Hypothalamus (tissue), 51 donors: ENCODE measurements around the gene TMEM182.

Source experiments
- DNase-seq, 51 donors: peaks; one replicate each; lab custom pipeline; 2025; lab: John Stamatoyannopoulos, UW

Gene TMEM182

DNA sequence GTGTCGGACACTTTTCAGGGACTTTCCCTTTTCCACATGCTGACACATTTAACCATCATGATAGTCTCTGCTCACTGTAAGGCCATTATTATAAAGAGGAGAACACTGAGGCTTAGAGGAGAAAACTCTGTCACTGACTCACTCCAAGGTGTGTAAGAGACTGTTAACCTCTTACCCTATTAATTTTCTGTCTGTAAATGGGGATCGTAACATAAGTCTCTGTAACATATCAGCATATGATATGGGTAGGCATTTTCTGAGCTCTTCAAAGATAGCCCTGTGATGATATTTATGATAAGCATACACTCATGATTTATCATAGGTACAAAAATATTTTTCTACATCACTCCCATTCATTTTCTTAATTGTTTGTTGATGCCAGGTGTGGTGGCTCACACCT lies 36.4 kb downstream of the TMEM182 start:
- no peak for DNase-seq

- DNase-seq = no peak
Observed at GRCh38 chr2:102801098-102801718, 39.4 kb downstream of the TMEM182 start.

DNA sequence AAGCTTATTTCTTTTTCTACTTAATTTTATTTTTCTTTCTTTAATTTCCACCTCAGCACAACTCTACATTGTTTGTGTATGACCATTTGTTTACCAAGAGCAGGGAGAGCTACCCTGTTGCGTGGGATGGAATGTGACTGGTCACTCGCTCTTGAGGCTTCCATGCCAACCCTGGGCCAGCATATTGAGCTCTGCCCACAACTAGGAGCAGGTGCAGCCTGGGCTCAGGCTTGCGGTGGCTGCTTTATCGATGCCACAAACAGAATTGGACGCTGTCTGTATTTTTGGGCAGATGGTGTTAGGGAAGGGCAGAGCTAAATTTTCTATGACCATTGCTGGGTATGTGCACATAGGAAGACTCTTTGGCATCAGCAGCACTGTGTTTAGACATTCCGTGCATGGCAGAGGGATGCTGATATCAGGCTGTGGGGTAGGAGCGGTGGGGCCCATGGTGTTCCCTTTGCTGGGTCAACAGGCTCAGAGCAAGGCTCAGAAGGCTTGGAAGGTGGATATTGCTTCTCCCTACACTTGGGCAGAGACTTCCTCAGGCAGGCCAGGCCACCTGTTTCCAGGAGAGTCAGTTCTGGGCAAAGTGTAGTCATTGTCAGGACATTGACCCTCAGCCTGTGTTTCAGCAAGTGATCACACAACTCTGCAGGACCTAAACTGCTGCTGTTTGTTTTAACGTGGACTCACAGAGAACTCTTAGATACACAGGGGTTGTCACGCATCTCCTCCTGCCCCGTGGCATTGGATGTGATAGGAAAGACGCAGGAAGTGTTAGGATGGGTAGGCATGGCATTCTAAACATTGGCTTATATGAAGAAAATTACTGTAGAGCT lies 40.2 kb downstream of the TMEM182 start:
- no peak for DNase-seq

DNA sequence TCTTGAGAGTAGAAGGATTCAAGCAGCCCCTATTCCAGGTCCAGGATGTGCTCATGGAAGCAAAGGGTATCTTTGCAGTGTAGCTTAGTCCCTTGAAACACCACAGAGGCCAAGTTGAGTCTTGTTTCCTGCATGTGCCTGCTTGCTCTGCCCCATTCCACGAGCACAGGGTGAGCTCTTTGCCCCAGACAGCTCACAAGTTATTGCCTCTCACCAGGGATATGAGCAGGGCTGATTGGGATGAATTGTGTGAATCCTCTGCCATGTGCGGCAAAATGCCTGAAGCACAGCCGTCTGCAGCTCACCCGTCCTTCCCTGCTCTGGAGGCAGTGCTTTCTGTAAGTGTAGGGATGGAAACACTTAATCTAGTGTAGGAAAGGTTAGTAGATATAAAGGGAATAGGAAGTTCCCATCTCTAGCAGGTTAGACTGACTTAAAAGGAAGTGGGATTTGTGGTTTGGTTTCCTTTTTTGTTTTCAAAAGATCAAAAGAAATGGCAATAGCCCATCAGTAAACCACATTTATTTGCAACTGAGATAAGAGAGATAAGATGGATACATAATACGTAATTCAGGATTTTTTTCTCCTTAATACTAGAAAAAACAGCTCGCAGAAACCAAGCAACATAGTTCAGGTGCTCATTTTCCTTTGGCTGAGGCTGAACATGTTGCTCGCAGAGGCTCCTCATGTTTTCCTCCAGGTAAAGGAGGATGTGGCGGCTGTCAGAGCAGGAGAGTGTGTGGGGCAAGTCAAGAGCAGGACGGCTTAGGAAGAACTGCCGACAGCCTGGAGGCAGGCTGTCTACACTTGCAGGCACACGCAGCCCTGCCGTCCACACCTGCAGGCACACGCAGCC lies 41.4 kb downstream of the TMEM182 start:
- no peak for DNase-seq

- no peak for DNase-seq
Observed at GRCh38 chr2:102803897-102804217, 42.0 kb downstream of the TMEM182 start.

DNA sequence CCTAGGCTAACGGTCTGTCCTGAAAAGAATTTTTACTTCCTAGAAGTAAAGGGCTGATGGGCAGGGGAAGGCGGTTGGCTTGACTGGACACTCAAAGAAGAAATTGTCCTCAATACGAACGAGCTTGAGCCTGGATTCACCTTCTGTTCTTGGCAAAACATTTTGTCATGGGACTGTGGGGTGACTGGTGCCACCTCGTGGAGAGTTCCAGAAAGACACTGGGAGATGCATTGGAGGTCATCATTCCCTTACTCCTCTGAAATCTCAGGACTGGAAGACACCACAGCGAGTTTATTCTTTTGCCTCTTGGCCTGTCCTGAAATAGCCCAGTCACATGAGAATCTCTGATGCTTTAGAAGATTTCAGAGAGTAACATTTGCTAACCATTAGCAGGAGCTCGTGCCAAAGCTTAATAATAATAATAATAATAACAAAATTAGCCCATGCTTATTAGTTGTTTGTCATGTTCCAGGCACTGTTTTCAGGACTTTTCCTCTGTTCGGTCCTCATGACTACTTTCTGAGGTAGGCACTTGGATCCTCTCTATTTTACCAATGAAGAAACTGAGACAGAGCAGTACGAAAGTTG lies 44.5 kb downstream of the TMEM182 start:
- DNase-seq = peak in 41 of 51 donors; percentile 2 to 66 (median 24)

DNA sequence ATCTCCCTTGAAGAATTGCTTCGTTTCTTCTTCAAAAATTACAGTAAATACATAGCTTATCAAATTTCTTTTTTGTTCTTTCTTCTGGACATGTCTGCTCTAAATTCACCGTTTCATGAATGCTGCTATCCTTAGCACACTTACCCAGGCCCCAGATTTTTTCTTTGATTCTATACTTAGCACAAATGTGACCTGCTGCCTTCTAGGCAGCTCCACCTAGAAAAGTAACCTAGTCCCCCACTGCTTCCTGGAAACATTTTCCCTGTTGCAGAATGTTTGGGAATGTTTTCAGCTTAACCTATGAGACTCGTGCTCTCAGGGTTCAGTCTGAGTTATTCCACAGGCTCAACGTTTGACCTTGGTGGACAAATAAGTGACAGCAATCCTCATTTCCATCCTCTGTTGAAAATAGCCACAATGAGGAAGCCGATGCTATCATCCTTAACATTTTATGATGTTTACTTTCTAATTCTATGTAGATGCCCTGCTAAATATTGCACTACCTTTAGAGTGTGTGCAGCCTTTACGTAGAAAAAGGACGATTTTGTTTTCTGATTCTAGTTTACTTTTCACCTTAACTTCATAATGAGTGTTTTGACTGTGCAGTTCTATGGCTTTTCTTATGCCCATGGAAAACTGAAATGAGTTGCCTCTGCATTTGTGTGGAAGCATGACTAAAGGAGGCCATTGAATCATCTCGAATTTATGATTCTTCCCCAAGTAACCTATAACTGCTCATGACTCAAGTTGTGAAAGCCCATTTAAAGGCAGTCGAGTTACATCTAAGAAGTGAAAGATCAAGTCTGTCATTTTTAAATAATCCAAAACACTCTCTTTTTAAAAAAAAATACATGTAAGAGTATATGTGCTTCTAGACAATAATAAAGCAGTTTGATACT lies 47.7 kb downstream of the TMEM182 start:
- DNase-seq = no peak

GRCh38 chr2:102815285-102815684 lies 53.5 kb downstream of the TMEM182 start:
- no peak for DNase-seq

DNA sequence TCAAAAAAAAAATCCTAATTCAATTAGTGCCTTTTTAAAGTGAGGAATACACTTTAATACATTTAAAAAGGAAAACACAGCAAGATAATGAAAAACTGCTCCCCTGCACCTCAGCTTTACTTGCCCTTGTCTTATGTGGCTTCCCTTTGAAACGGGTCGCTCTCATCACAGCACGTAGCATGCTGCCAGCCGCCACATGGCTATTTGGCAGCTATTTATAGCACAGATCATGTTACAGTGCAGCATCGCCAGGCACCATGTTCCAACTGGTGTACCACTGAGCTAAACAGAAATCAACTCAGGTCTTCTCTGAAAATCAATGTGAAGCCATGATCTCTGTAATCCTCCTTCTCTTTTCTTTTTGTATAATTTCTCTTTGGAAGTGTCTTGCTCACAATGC lies 65.1 kb downstream of the TMEM182 start:
- DNase-seq = peak in 13 of 51 donors; percentile 2 to 24 (median 8)

DNA sequence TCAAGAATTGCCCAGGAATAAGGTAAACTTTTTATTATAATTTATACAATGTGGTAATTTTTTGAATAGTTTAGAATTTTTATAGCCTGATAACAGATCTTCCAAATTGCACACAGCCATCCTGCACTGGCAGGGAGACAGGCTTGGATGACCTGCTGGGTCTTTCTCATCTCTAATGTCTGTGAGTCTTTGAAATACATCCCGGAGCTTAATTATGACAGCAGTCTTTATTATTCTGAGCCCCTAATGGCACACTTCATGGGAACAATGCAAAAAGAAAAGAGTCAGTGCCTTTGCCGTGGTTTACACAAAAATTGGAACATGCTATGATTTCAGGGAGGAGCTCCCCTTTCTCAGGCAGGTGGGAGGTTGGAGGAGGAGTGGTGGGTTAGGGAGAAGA lies 71.0 kb downstream of the TMEM182 start:
- DNase-seq = no peak

DNA sequence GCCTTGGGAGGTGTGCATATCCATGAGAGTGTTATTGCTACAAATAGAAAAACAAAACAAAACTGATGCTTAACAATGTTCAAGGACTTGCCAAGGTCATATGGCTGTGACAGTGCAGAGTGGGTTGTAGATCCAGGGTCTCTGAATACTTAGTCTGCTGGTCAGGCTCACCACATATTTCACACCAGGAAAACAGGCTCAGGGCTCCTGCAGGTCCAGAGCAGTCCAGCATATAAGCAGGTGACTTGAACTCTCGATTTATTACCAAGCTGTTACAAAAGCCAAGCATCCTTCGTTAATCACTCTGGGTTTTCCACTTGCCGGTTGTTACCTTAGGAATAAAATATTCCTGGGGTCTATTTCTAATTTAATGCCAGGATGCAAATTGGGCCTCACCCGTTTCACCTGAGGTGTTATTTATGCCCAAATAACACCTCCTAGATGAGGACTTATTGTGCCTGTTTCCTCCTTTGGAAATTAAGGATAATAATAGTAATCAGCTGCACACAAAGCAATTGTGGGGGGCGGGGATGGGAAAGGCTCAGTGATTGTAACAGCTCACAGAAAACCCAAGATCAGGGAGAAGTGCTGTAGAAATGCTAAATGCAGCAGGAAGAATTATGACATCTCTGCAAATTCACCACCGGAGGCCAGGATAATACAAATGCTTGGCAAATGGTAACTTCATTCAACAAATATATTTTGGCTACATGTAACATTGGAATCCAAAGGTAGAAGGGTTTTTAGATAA lies 72.9 kb downstream of the TMEM182 start:
- no peak for DNase-seq

DNA sequence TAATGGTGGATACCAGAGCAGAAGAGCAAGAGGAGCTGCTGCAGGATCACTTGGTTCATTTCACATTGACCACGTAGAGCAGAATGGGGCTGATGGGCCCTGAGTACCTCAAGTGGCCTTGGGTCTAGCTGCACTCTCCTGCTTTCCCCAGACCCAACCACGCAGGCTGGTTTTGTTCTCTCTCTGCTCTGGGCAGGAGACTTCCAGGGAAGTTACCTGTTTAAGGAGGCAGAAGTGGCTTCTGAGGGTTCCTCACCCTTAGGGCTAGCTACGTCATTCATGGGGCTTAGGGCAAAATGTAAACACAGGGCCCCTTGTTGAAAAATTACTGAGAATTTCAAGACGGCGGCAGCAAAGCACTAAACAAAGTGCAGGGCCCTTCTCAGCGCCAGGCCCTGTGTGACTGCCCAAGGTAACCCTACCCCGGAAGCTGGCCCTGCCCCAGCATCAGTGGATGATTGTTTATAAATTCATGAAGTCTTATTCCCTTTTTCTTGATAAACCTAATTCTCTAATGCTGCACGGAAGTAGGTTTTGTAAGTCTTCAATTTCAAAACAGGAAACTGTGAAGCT lies 75.9 kb downstream of the TMEM182 start:
- no peak for DNase-seq

DNA sequence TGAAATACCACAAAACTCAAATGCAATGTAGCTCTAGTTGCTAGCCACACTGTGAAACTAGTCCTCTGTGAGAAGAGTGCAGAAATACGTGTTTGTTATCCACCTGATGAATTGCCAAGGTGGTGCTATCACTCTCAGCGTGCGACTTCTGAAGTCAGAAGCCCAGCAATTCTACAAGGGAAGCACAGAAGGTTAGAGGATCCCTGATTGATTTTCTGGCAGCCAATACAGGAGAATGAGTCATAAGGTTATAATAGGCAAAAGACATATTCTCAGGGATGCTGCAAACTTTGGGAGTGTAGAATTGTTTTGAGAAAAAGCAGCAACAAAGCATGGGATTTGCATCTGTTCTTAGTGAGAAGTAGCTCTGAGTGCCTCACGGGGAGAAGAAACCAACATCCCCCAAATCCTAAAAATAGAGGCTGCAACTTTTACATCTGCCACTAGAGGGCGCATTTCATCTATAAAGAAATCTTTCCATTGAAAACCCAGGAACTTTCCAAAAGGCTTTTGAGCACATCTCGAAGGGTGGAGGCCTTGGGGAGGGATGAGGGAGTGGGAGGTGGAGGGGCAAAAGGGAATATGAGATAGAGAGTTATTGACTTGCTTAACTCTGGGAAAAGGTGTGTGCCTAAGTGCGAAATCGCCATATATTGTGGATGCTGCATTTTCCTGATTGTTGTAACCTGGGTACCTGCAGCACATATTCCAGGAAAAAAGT lies 78.0 kb downstream of the TMEM182 start:
- DNase-seq = peak in 19 of 51 donors; percentile 1 to 76 (median 13)

DNA sequence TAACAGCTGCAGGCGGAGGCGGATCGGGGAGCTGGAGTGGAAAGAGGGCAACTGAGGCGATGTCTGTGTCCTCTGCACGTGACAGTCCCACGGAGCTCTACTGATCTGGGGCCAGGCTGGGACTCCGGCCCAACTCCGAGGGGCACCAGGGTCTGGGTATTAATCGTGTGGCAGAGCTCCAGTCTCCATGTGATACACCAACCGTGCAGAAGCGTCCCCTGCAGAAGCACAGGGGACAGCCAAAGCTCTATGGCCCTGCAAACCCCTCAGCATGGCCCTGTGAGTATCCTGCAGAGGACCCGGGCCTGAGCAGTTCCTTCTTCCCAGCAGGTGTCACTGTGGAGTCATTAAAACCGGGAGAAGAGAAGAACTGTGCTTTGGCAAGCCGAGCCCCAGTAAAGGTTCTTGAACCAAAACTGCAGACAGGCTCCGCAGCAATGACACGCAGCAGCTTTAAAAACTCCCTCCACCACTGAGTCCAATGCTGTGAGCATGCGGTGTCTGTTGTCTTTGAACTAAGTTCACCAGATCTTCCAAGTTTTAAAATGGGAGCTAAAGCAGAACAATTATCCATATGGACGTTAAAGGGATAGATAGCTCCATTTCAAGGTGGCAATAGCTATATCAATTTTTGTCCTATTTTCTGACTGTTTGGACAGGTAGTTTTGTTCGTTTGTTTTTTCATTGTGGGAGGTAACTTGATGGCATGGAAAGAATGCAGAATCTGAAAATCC lies 79.4 kb downstream of the TMEM182 start:
- DNase-seq = peak in 37 of 51 donors; percentile 1 to 71 (median 31)

DNA sequence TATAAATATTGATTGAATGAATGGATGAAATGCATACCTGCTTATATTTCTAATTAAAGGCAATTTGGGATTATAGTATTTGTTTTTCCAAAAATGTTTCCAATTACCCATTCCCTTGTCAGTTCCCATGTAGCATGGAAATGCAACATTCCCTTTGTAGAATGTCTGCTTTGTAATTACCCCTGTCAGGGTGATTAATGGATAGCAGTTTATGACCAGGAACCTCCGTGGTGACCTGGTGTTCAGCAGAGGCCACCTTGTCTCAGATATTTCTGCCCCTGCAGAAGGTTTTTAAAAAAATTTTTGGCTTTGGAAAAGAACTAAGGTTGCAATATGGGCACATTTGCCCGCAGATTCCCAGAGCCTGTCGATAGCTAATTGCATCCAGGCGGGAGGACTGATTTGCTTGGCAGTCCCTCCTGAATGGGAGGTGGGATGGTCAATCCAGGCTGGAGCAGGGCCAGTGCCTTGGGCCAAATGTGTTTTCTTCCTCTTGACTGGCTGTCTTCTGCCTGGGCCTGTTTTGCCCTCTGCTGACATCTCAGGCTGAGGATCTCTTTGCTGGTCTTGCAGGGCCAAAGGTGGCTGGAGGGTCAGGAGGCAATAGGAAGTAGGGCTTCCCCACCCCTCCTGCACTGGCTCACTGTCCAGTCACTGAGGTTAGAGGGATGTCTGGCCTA lies 82.1 kb downstream of the TMEM182 start:
- no peak for DNase-seq

GRCh38 chr2:102844911-102845310 lies 83.1 kb downstream of the TMEM182 start:
- DNase-seq = no peak

- DNase-seq = peak in 49 of 51 donors; percentile 18 to 82 (median 66)
Observed at GRCh38 chr2:102848366-102848839, 86.6 kb downstream of the TMEM182 start.
